ENCODE data around the gene NBAS. TPM values are rescaled to one million over a fixed set of nuclear protein-coding genes. Genes with fewer than 3 reads are reported as not detected.

The NBAS gene
- total and polyA plus RNA-seq, 10 of the 15 experiments (the other 5 are each of a cell fraction or from before 2014, with no cell fraction given), result 4.3 to 32.7 (median 20.8) TPM

- ChIA-PET CTCF (no interaction called here), RAD21 (ENCODE audit: unreplicated experiment) (no interaction called here), SMC1A (ENCODE audit: uncharacterized antibody, unreplicated experiment) (no interaction called here), POLR2A (no interaction called here)
- H3K4me3 ChIP-seq, result no peak overlapping the region
- no peak overlapping the region for H3K27ac ChIP-seq (ENCODE audit: control insufficient read depth, insufficient read depth)
- 98% methylated on average over 2 of the region's 2 CpGs for WGBS (ENCODE audit: insufficient coverage, insufficient replicate concordance, low lambda C conversion rate, missing lambda C conversion rate)
- H3K9ac ChIP-seq (ENCODE audit: control insufficient read depth, insufficient read depth, low read length), result no peak overlapping the region
- H4K20me1 ChIP-seq (ENCODE audit: control insufficient read depth, insufficient read depth), result no peaks in the 10 kb centered on the region
- TF ChIP-seq TCF7 (IDR thresholded peaks at IDR 0.05; ENCODE audit: borderline replicate concordance), result no peak
- TF ChIP-seq, protein P1, sequence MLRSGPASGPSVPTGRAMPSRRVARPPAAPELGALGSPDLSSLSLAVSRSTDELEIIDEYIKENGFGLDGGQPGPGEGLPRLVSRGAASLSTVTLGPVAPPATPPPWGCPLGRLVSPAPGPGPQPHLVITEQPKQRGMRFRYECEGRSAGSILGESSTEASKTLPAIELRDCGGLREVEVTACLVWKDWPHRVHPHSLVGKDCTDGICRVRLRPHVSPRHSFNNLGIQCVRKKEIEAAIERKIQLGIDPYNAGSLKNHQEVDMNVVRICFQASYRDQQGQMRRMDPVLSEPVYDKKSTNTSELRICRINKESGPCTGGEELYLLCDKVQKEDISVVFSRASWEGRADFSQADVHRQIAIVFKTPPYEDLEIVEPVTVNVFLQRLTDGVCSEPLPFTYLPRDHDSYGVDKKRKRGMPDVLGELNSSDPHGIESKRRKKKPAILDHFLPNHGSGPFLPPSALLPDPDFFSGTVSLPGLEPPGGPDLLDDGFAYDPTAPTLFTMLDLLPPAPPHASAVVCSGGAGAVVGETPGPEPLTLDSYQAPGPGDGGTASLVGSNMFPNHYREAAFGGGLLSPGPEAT (IDR thresholded peaks at IDR 0.05; ENCODE audit: low read depth), result no peak
- TF ChIP-seq IRF4 (IDR thresholded peaks at IDR 0.05; ENCODE audit: low read depth, low read length), result no peak
- TF ChIP-seq BHLHE40 (IDR thresholded peaks at IDR 0.05; ENCODE audit: borderline replicate concordance in 1 of 2, low read depth in 2 of 2, low read length in 1 of 2), result no peak
- no peak for TF ChIP-seq RUNX3 (IDR thresholded peaks at IDR 0.05; ENCODE audit: low read length)
- TF ChIP-seq CHD2 (IDR thresholded peaks at IDR 0.05; ENCODE audit: borderline replicate concordance, low read depth, low read length), result no peak
- TF ChIP-seq TARDBP (IDR thresholded peaks at IDR 0.05; ENCODE audit: borderline replicate concordance), result no peak
- TF ChIP-seq MTA2 (IDR thresholded peaks at IDR 0.05; ENCODE audit: low read depth), result no peak
- no peak for TF ChIP-seq ZNF207 (IDR thresholded peaks at IDR 0.05; ENCODE audit: borderline replicate concordance)
- TF ChIP-seq, protein P2, sequence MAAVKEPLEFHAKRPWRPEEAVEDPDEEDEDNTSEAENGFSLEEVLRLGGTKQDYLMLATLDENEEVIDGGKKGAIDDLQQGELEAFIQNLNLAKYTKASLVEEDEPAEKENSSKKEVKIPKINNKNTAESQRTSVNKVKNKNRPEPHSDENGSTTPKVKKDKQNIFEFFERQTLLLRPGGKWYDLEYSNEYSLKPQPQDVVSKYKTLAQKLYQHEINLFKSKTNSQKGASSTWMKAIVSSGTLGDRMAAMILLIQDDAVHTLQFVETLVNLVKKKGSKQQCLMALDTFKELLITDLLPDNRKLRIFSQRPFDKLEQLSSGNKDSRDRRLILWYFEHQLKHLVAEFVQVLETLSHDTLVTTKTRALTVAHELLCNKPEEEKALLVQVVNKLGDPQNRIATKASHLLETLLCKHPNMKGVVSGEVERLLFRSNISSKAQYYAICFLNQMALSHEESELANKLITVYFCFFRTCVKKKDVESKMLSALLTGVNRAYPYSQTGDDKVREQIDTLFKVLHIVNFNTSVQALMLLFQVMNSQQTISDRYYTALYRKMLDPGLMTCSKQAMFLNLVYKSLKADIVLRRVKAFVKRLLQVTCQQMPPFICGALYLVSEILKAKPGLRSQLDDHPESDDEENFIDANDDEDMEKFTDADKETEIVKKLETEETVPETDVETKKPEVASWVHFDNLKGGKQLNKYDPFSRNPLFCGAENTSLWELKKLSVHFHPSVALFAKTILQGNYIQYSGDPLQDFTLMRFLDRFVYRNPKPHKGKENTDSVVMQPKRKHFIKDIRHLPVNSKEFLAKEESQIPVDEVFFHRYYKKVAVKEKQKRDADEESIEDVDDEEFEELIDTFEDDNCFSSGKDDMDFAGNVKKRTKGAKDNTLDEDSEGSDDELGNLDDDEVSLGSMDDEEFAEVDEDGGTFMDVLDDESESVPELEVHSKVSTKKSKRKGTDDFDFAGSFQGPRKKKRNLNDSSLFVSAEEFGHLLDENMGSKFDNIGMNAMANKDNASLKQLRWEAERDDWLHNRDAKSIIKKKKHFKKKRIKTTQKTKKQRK (IDR thresholded peaks at IDR 0.05; ENCODE audit: low read depth, low read length), result no peak
- no peak for TF ChIP-seq EGR1 (IDR thresholded peaks at IDR 0.05; ENCODE audit: borderline replicate concordance in 1 of 2, low read depth in 2 of 2, low read length in 2 of 2)
- TF ChIP-seq ZNF217 (IDR thresholded peaks at IDR 0.05), result no peak
- TF ChIP-seq SIN3A (IDR thresholded peaks at IDR 0.05; ENCODE audit: low read depth, low read length), result no peak
- TF ChIP-seq SMAD1 (IDR thresholded peaks at IDR 0.05; ENCODE audit: low read depth, partially characterized antibody), result no peak
- no peak for TF ChIP-seq HDAC2 (IDR thresholded peaks at IDR 0.05)
- no peak for TF ChIP-seq EED (IDR thresholded peaks at IDR 0.05; ENCODE audit: low read depth)
- TF ChIP-seq TCF3 (IDR thresholded peaks at IDR 0.05; ENCODE audit: borderline replicate concordance, insufficient read depth, low read depth, low read length), result no peak
- TF ChIP-seq, protein P3, sequence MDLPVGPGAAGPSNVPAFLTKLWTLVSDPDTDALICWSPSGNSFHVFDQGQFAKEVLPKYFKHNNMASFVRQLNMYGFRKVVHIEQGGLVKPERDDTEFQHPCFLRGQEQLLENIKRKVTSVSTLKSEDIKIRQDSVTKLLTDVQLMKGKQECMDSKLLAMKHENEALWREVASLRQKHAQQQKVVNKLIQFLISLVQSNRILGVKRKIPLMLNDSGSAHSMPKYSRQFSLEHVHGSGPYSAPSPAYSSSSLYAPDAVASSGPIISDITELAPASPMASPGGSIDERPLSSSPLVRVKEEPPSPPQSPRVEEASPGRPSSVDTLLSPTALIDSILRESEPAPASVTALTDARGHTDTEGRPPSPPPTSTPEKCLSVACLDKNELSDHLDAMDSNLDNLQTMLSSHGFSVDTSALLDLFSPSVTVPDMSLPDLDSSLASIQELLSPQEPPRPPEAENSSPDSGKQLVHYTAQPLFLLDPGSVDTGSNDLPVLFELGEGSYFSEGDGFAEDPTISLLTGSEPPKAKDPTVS (IDR thresholded peaks at IDR 0.05; ENCODE audit: low read depth, low read length), result no peak
- TF ChIP-seq POLR2AphosphoS5 (IDR thresholded peaks at IDR 0.05; ENCODE audit: low read length), result no peak
- no peaks in the 10 kb centered on the region for H3K27me3 ChIP-seq (replicated peaks in 1 of 2; ENCODE audit: control insufficient read depth in 2 of 2, insufficient read depth in 2 of 2, low read length in 1 of 2)
- no peak for DNase-seq (ENCODE audit: low read depth, low spot score)
- ATAC-seq, result no peak
- intact Hi-C loops (cut with micrococcal nuclease; ENCODE audit: unreplicated experiment), result no loop called here
- no peak overlapping the region for H3K4me2 ChIP-seq (ENCODE audit: control insufficient read depth, insufficient read depth)
- H3K36me3 ChIP-seq (ENCODE audit: control insufficient read depth in 2 of 2, insufficient read depth in 2 of 2, low read length in 1 of 2), result peaks cover 2 to 8% of the 10 kb centered on the region in 2 experiments; a peak in 3 of 4 replicates
- no peak overlapping the region for H2AFZ ChIP-seq (ENCODE audit: control insufficient read depth, low read depth, low read length)
- H3K79me2 ChIP-seq (ENCODE audit: control insufficient read depth, insufficient read depth, low read length), result no peaks in the 10 kb centered on the region
- FAIRE-seq, result no peak
- in situ Hi-C loops (cut with MboI), result no loop called here
- H3K9me3 ChIP-seq (replicated peaks; ENCODE audit: control insufficient read depth, insufficient read depth, low read length), result no peaks in the 10 kb centered on the region
- no TSS peak for BruUV-seq (replicated peaks)
- peaks cover 2% of the 10 kb centered on the region; the same call in 1 of the 2 replicates for H3K4me1 ChIP-seq (ENCODE audit: control insufficient read depth, insufficient read depth, low read length)
Observed at GRCh38 chr2:15458277-15458676, 102.9 kb downstream of the NBAS start.

All from GM12878 (cell line).